AG10803 (cell line): ENCODE data around the gene P2RX3.
"Not testable (repeated sequence)": the region's sequence is repeated elsewhere in the genome, so short reads cannot be mapped to it uniquely, and the experiment has no call there.

Source experiments
- DNase-seq: peaks from one replicate; pipeline ENCODE4 v3.0.0; 2010; ENCODE audit warnings: low read depth
- H3K4me3 ChIP-seq: 2 replicates; pipeline ENCODE4 v1.5.1; 2011; ENCODE audit warnings: mild to moderate bottlenecking, low read length, control low read depth
- CTCF ChIP-seq: conservative IDR thresholded peaks from 2 replicates; pipeline ENCODE4 v1.5.1; 2011; ENCODE audit warnings: mild to moderate bottlenecking, low read length, control low read depth, inconsistent platforms

P2RX3 gene

GRCh38 chr11:57327721-57328120, 10.4 kb upstream of the P2RX3 start:
- no peak for TF ChIP-seq CTCF
- no peak for DNase-seq
- no peak overlapping the region for H3K4me3 ChIP-seq

- H3K4me3 ChIP-seq: no peak overlapping the region
- DNase-seq: no peak
- TF ChIP-seq CTCF: no peak
Observed at GRCh38 chr11:57330029-57330428, 8.1 kb upstream of the P2RX3 start.

- no peak overlapping the region for H3K4me3 ChIP-seq
- no peak for TF ChIP-seq CTCF
- DNase-seq: no peak
Observed at GRCh38 chr11:57331720-57332119, 6.4 kb upstream of the P2RX3 start.

GRCh38 chr11:57332694-57333440, 5.3 kb upstream of the P2RX3 start:
- H3K4me3 ChIP-seq: no peak overlapping the region
- no peak for TF ChIP-seq CTCF
- no peak for DNase-seq

GRCh38 chr11:57335023-57335342, 3.2 kb upstream of the P2RX3 start:
- DNase-seq: no peak
- no peak for TF ChIP-seq CTCF
- peak overlapping the region; percentile 82 for H3K4me3 ChIP-seq

- peak within 1 kb of the TSS; percentile 82 for H3K4me3 ChIP-seq
- TF ChIP-seq CTCF: no peak; the same call in 1 of the 2 replicates
- peak; percentile 85 for DNase-seq
Observed at GRCh38 chr11:57335343-57336110, 2.6 kb upstream of the P2RX3 start, which contains the start of gene SSRP1. SSRP1 (minus strand) TSS chr11:57335892; CDS start chr11:57335121, 771 bp downstream.

- DNase-seq: no peak
- H3K4me3 ChIP-seq: peak overlapping the region; percentile 82
- TF ChIP-seq CTCF: no peak
Observed at GRCh38 chr11:57336111-57336666, 2.0 kb upstream of the P2RX3 start.

- H3K4me3 ChIP-seq, DNase-seq: not testable (repeated sequence)
Observed at GRCh38 chr11:57336856-57337255, 1.3 kb upstream of the P2RX3 start.
